Hepatocyte (in vitro differentiated cells): Measurements from ENCODE around the gene CCDC127. TPM values are rescaled to one million over a fixed set of nuclear protein-coding genes. Genes with fewer than 3 reads are reported as not detected.

ENCODE experiments used
- DNase-seq: peaks from one replicate; pipeline ENCODE4 v3.0.0-alpha.2; 2016; ENCODE audit warnings: low spot score
- H2AFZ ChIP-seq: fragments of 200-600 bp; sonication (generic); 2 replicates; pipeline ENCODE4 v1.6.0; 2016; ENCODE audit warnings: antibody characterized with exemption, mild to moderate bottlenecking
- H3K27ac ChIP-seq: fragments of 200-600 bp; sonication (generic); 2 replicates; pipeline ENCODE4 v1.5.1; 2016; ENCODE audit warnings: mild to moderate bottlenecking
- H3K27me3 ChIP-seq: fragments of 200-600 bp; sonication (generic); 2 replicates; pipeline ENCODE4 v1.6.1; 2016
- H3K36me3 ChIP-seq: fragments of 200-600 bp; sonication (generic); replicated peaks from 2 replicates; pipeline ENCODE4 v1.5.1; 2016; ENCODE audit warnings: low read depth; ENCODE audit not compliant: insufficient read depth
- H3K4me1 ChIP-seq: fragments of 200-600 bp; sonication (generic); 2 replicates; pipeline ENCODE4 v1.5.1; 2016; ENCODE audit warnings: mild to moderate bottlenecking, moderate library complexity; ENCODE audit not compliant: insufficient read depth
- H3K4me2 ChIP-seq: fragments of 200-600 bp; sonication (generic); 2 replicates; pipeline ENCODE4 v1.6.0; 2016
- H3K4me3 ChIP-seq: fragments of 200-600 bp; sonication (generic); 2 replicates; pipeline ENCODE4 v1.5.1; 2016; ENCODE audit warnings: mild to moderate bottlenecking
- H3K79me2 ChIP-seq: fragments of 200-600 bp; sonication (generic); 2 replicates; pipeline ENCODE4 v1.6.0; 2017; ENCODE audit warnings: mild to moderate bottlenecking
- H3K9me2 ChIP-seq: fragments of 200-600 bp; sonication (generic); replicated peaks from 2 replicates; pipeline ENCODE4 v1.6.0; 2017; ENCODE audit warnings: mild to moderate bottlenecking; ENCODE audit not compliant: insufficient read depth
- H3K9me3 ChIP-seq: fragments of 200-600 bp; sonication (generic); 2 replicates; pipeline ENCODE4 v1.5.1; 2016; ENCODE audit warnings: low read depth, mild to moderate bottlenecking
- H4K20me1 ChIP-seq: fragments of 200-600 bp; sonication (generic); 2 replicates; pipeline ENCODE4 v1.6.0; 2016; ENCODE audit warnings: mild to moderate bottlenecking; ENCODE audit not compliant: insufficient read depth, poor library complexity, severe bottlenecking
- CTCF ChIP-seq: fragments of 200-600 bp; sonication (generic); IDR thresholded peaks from 2 replicates; pipeline ENCODE4 v1.5.1; 2016; ENCODE audit warnings: antibody characterized with exemption, mild to moderate bottlenecking; ENCODE audit not compliant: poor library complexity
- EZH2 ChIP-seq: fragments of 200-600 bp; sonication (generic); IDR thresholded peaks from 2 replicates; pipeline ENCODE4 v1.6.1; 2016; ENCODE audit warnings: antibody characterized with exemption, mild to moderate bottlenecking, borderline replicate concordance
- EZH2phosphoT487 ChIP-seq: fragments of 200-600 bp; sonication (generic); IDR thresholded peaks from one replicate; pipeline ENCODE4 v1.6.1; 2018; ENCODE audit warnings: antibody characterized with exemption, mild to moderate bottlenecking, low read depth, moderate library complexity; ENCODE audit not compliant: unreplicated experiment, severe bottlenecking
- WGBS: methylation state at CpG from one replicate; pipeline ENCODE4 v1.1.6; 2016; ENCODE audit warnings: low lambda C conversion rate; ENCODE audit errors: missing lambda C conversion rate; 5-methylcytosine and 5-hydroxymethylcytosine counted together
- polyA plus RNA-seq: library from polyadenylated mRNA; unstranded; fragments of >200 nt; fragmentation: Nextera tagmentation; extraction: Ambion mirVana; gene quantifications from 2 replicates; pipeline ENCODE4 v1.2.1, GENCODE V29; 2016
- total RNA-seq: library from RNA; depleted of rRNA; stranded (reverse); fragments of >200 nt; gene quantifications from 2 replicates; pipeline ENCODE4 v1.2.3, GENCODE V29; 2014

Gene CCDC127
- total and polyA plus RNA-seq, 2 experiments from 2014 or later, result 4.8 to 13.7 TPM

GRCh38 chr5:170971-171800 lies 46.8 kb downstream of the CCDC127 start:
- H3K9me2 ChIP-seq, result no peaks in the 10 kb centered on the region
- H3K36me3 ChIP-seq, result no peaks in the 10 kb centered on the region
- H3K9me3 ChIP-seq, result no peaks in the 10 kb centered on the region
- no peak overlapping the region for H2AFZ ChIP-seq
- no peaks in the 10 kb centered on the region for H3K4me1 ChIP-seq
- no peaks in the 10 kb centered on the region for H3K27me3 ChIP-seq
- no peak overlapping the region for H3K4me3 ChIP-seq
- DNase-seq, result no peak
- 94% methylated on average over 36 of the region's 37 CpGs for WGBS
- no peak overlapping the region for H3K27ac ChIP-seq
- H4K20me1 ChIP-seq, result no peaks in the 10 kb centered on the region
- H3K4me2 ChIP-seq, result no peak overlapping the region
- TF ChIP-seq EZH2phosphoT487 (no peak), CTCF (no peak), EZH2 (no peak)
- no peaks in the 10 kb centered on the region for H3K79me2 ChIP-seq

- no peak for DNase-seq
- Histone ChIP-seq H3K27ac (no peak overlapping the region), H3K79me2 (no peaks in the 10 kb centered on the region), H3K36me3 (no peaks in the 10 kb centered on the region), H2AFZ (no peak overlapping the region), H3K9me2 (no peaks in the 10 kb centered on the region), H3K4me3 (no peak overlapping the region), H3K4me2 (no peak overlapping the region), H3K9me3 (no peaks in the 10 kb centered on the region), H3K27me3 (no peaks in the 10 kb centered on the region), H3K4me1 (no peaks in the 10 kb centered on the region), H4K20me1 (no peaks in the 10 kb centered on the region)
- TF ChIP-seq EZH2, result no peak
- no peak for TF ChIP-seq CTCF
- no peak for TF ChIP-seq EZH2phosphoT487
- WGBS, result 95% methylated on average over 9 of the region's 12 CpGs
These were observed 48.2 kb downstream of the CCDC127 start for GRCh38 chr5:169728-170094.

DNA sequence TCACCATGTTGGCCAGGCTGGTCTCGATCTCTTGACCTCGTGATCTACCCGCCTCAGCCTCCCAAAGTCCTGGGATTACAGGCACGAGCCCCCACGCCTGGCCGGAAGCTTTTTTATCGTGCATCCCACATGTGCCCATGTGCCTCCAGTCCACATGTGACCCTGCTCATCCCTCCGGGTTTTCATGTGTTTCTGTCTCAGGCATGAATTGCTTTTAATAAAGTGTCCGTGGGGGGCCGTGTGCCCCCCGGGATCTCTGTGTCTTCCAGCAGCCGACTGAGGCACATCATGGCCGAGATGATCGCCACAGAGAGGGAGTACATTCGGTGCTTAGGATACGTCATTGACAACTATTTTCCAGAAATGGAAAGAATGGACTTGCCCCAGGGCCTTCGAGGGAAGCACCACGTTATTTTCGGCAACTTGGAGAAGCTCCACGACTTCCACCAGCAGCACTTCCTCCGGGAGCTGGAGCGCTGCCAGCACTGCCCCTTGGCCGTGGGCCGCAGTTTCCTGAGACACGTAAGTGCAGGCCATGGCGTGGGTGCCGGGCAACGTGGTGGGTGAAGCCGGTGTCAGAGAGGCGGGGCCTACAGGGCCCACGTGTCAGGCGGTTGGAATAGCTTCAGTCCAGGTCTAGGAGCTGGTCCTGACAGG lies 48.8 kb downstream of the CCDC127 start:
- no peak overlapping the region for H3K27ac ChIP-seq
- H3K36me3 ChIP-seq, result no peaks in the 10 kb centered on the region
- H3K27me3 ChIP-seq, result no peaks in the 10 kb centered on the region
- no peak overlapping the region for H3K4me2 ChIP-seq
- H3K9me3 ChIP-seq, result no peaks in the 10 kb centered on the region
- H4K20me1 ChIP-seq, result no peaks in the 10 kb centered on the region
- H3K79me2 ChIP-seq, result no peaks in the 10 kb centered on the region
- H3K4me1 ChIP-seq, result no peaks in the 10 kb centered on the region
- H2AFZ ChIP-seq, result no peak overlapping the region
- H3K4me3 ChIP-seq, result no peak overlapping the region
- no peaks in the 10 kb centered on the region for H3K9me2 ChIP-seq
- 90% methylated on average over 32 of the region's 32 CpGs for WGBS
- TF ChIP-seq EZH2, result no peak
- TF ChIP-seq EZH2phosphoT487, result no peak
- TF ChIP-seq CTCF, result no peak
- DNase-seq, result no peak
